Measurements from ENCODE around the gene IDH3G. TPM values are rescaled to one million over a fixed set of nuclear protein-coding genes. Genes with fewer than 3 reads are reported as not detected.
A peak's percentile ranks its signal among the peaks of the same experiment; 100 is the strongest.

IDH3G gene
- total RNA-seq, 2 experiments from 2014 or later, result 46.8 to 47.3 TPM

DNA sequence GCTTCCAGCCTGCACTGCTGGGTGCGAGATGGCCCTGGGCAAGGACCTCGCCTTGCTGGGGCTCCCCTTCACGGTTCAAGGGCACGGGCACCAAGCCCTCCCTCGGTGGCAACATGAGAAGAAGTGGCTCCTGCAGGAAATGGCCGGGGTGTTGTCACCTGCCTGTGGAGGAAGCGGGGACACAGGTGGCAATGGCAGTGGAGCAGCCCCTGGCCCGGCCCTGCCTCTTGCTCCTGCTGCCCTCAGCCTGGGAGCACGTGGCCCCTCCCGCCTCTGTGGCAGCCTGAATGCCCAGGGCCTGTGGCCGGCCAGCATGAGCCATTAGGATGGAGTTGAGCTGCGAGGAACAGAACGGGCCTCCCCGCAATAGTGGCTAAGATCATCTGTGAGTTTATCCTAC is 52.7 kb downstream of the IDH3G start:
- H3K4me3 Mint-ChIP-seq, result no peak overlapping the region
- H3K4me1 Mint-ChIP-seq (ENCODE audit: low read depth), result peaks cover 14% of the 10 kb centered on the region
- POLR2A ChIA-PET, result no interaction called here
- no peaks in the 10 kb centered on the region for H3K27me3 Mint-ChIP-seq
- TF ChIP-seq, protein P1, sequence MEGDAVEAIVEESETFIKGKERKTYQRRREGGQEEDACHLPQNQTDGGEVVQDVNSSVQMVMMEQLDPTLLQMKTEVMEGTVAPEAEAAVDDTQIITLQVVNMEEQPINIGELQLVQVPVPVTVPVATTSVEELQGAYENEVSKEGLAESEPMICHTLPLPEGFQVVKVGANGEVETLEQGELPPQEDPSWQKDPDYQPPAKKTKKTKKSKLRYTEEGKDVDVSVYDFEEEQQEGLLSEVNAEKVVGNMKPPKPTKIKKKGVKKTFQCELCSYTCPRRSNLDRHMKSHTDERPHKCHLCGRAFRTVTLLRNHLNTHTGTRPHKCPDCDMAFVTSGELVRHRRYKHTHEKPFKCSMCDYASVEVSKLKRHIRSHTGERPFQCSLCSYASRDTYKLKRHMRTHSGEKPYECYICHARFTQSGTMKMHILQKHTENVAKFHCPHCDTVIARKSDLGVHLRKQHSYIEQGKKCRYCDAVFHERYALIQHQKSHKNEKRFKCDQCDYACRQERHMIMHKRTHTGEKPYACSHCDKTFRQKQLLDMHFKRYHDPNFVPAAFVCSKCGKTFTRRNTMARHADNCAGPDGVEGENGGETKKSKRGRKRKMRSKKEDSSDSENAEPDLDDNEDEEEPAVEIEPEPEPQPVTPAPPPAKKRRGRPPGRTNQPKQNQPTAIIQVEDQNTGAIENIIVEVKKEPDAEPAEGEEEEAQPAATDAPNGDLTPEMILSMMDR (IDR thresholded peaks at IDR 0.05), result no peak
- H3K27ac ChIP-seq (ENCODE audit: low read depth in 1 of 2, low read length in 2 of 2), result no peak overlapping the region
- no peak overlapping the region for H3K4me3 ChIP-seq (ENCODE audit: low read length)
- no peaks in the 10 kb centered on the region for H3K27me3 ChIP-seq (ENCODE audit: control insufficient read depth in 1 of 2, insufficient read depth in 2 of 2, low read length in 2 of 2)
- peaks cover 5% of the 10 kb centered on the region for H3K36me3 ChIP-seq (ENCODE audit: insufficient read depth, low read length)
- intact Hi-C loops (cut with DNase I, micrococcal nuclease), result no loop called here
- no peak for ATAC-seq (ENCODE audit: poor library complexity)
- peaks cover 26% of the 10 kb centered on the region for H3K4me1 ChIP-seq (ENCODE audit: insufficient read depth, low read length)
- no peaks in the 10 kb centered on the region for H3K9me3 ChIP-seq (ENCODE audit: control insufficient read depth in 1 of 2, insufficient read depth in 1 of 2, low read length in 2 of 2)
- H3K36me3 Mint-ChIP-seq (ENCODE audit: low read depth), result peaks cover 3% of the 10 kb centered on the region
- no peaks in the 10 kb centered on the region for H3K9me3 Mint-ChIP-seq
- H3K27ac Mint-ChIP-seq, result no peak overlapping the region
- CTCF ChIA-PET, result no interaction called here
- DNase-seq, result no peak

GRCh38 chrX:153740631-153741222 is 53.4 kb downstream of the IDH3G start:
- H3K27ac ChIP-seq (ENCODE audit: low read depth in 1 of 2, low read length in 2 of 2), result no peak overlapping the region
- intact Hi-C loops (cut with DNase I, micrococcal nuclease), result no loop called here
- H3K4me3 ChIP-seq (ENCODE audit: low read length), result peak overlapping the region; percentile 14
- ChIA-PET CTCF (no interaction called here), POLR2A (no interaction called here)
- H3K4me1 ChIP-seq (ENCODE audit: insufficient read depth, low read length), result peaks cover 26% of the 10 kb centered on the region
- no peaks in the 10 kb centered on the region for H3K9me3 ChIP-seq (ENCODE audit: control insufficient read depth in 1 of 2, insufficient read depth in 1 of 2, low read length in 2 of 2)
- Mint-ChIP-seq H3K9me3 (no peaks in the 10 kb centered on the region), H3K27ac (peak overlapping the region; percentile 68), H3K4me3 (peak overlapping the region; percentile 30), H3K36me3 (ENCODE audit: low read depth) (peaks cover 3% of the 10 kb centered on the region), H3K4me1 (ENCODE audit: low read depth) (peaks cover 14% of the 10 kb centered on the region), H3K27me3 (no peaks in the 10 kb centered on the region)
- TF ChIP-seq, protein P1 (IDR thresholded peaks at IDR 0.05), result no peak
- no peaks in the 10 kb centered on the region for H3K27me3 ChIP-seq (ENCODE audit: control insufficient read depth in 1 of 2, insufficient read depth in 2 of 2, low read length in 2 of 2)
- DNase-seq, result no peak
- H3K36me3 ChIP-seq (ENCODE audit: insufficient read depth, low read length), result peaks cover 8% of the 10 kb centered on the region
- ATAC-seq (ENCODE audit: poor library complexity), result no peak

DNA sequence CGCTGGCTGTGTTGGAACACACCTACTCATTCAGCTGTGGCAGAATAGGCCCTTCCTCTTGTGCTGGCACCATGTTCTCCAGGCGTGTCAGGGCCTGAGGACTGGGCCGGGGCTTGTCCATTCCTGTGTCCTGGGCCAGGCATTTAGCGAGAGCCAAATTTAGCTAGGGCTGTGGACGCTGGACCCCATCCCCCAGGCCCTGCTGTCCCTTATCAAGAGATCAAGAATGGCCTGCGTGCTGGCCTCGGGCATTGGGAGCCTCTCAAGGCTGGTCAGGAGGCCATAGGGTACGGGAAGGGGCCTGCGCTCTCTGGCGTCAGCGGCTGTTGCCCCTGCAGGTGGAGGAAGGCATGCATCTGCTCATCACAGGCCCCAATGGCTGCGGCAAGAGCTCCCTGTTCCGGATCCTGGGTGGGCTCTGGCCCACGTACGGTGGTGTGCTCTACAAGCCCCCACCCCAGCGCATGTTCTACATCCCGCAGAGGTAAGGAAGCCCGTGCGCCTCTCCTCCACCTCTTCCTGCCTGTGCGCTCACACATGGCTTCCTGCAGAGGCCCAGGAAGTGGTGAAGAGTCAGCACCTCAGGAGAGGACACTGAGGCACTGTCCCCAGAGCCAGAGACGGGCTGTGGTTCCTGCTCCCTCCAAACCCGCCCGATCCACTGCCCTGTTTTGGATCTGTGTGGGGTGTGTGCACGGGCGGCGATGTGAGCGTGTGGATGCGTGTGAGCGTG is 54.3 kb downstream of the IDH3G start:
- TF ChIP-seq, protein P1 (IDR thresholded peaks at IDR 0.05), result no peak
- Mint-ChIP-seq H3K4me3 (peak overlapping the region; percentile 30), H3K4me1 (ENCODE audit: low read depth) (peaks cover 21% of the 10 kb centered on the region), H3K36me3 (ENCODE audit: low read depth) (peaks cover 11% of the 10 kb centered on the region), H3K27ac (peak overlapping the region; percentile 68), H3K9me3 (no peaks in the 10 kb centered on the region), H3K27me3 (no peaks in the 10 kb centered on the region)
- ATAC-seq (ENCODE audit: poor library complexity), result peak; percentile 87
- DNase-seq, result peak in 5 of 14 experiments; percentile 18 to 61 (median 47)
- peaks cover 8% of the 10 kb centered on the region for H3K36me3 ChIP-seq (ENCODE audit: insufficient read depth, low read length)
- peaks cover 32% of the 10 kb centered on the region for H3K4me1 ChIP-seq (ENCODE audit: insufficient read depth, low read length)
- H3K9me3 ChIP-seq (ENCODE audit: control insufficient read depth in 1 of 2, insufficient read depth in 1 of 2, low read length in 2 of 2), result no peaks in the 10 kb centered on the region
- intact Hi-C loops (cut with DNase I, micrococcal nuclease), result no loop called here
- H3K27me3 ChIP-seq (ENCODE audit: control insufficient read depth in 1 of 2, insufficient read depth in 2 of 2, low read length in 2 of 2), result no peaks in the 10 kb centered on the region
- no peak overlapping the region for H3K27ac ChIP-seq (ENCODE audit: low read depth in 1 of 2, low read length in 2 of 2)
- ChIA-PET POLR2A (no interaction called here), CTCF (no interaction called here)
- peak overlapping the region; percentile 14 for H3K4me3 ChIP-seq (ENCODE audit: low read length)

All from CD4-positive, alpha-beta T cell (primary cell).